Kidney (tissue), 14 donors: ENCODE measurements around the gene NEDD1. TPM values are rescaled to one million over a fixed set of nuclear protein-coding genes. Genes with fewer than 3 reads are reported as not detected.

ENCODE experiments used
- DNase-seq, 5 donors: peaks; one replicate each; pipeline ENCODE4 v3.0.0-alpha.2; 2013 to 2020
- FAIRE-seq: peaks from 2 replicates; lab custom pipeline; 2012; peaks lifted over from hg19 to GRCh38; lab: Jason Lieb, UNC
- H3K27ac ChIP-seq, 2 donors: one replicate each; pipeline ENCODE4 v1.7.0; 2013; ENCODE audit warnings: low read depth in 2 of 2, low read length in 2 of 2, inconsistent platforms in 1 of 2
- H3K27me3 ChIP-seq: one replicate; pipeline ENCODE4 v1.7.1; 2013; ENCODE audit warnings: low read length, inconsistent platforms; ENCODE audit not compliant: control insufficient read depth, insufficient read depth
- H3K36me3 ChIP-seq, 3 donors: one replicate each; pipeline versions ENCODE4 v1.7.0 to v1.7.1; 2013; ENCODE audit warnings: low read length in 3 of 3, control low read depth in 1 of 3, inconsistent platforms in 1 of 3; ENCODE audit not compliant: insufficient read depth in 3 of 3, control insufficient read depth in 2 of 3
- H3K4me1 ChIP-seq, 3 donors: one replicate each; pipeline versions ENCODE4 v1.7.0 to v1.7.1; 2013; ENCODE audit warnings: low read length in 3 of 3, inconsistent platforms in 1 of 3, low read depth in 1 of 3; ENCODE audit not compliant: control insufficient read depth in 2 of 3, insufficient read depth in 2 of 3
- H3K4me3 ChIP-seq, 3 donors: one replicate each; pipeline versions ENCODE4 v1.7.0 to v1.8.1; 2013; ENCODE audit warnings: low read length in 3 of 3, control low read depth in 1 of 3, inconsistent platforms in 1 of 3
- H3K9ac ChIP-seq, 3 donors: one replicate each; pipeline versions ENCODE4 v1.7.0 to v1.7.1; 2013; ENCODE audit warnings: low read length in 3 of 3, control low read depth in 1 of 3, inconsistent platforms in 1 of 3
- H3K9me3 ChIP-seq, 3 donors: one replicate each; pipeline versions ENCODE4 v1.7.0 to v1.7.1; 2013; ENCODE audit warnings: low read length in 3 of 3, control low read depth in 1 of 3, inconsistent platforms in 1 of 3; ENCODE audit not compliant: control insufficient read depth in 2 of 3, insufficient read depth in 1 of 3
- intact Hi-C: fragments of 100-400 bp; cut with DNase I; formaldehyde crosslinking; loops from one replicate; pipeline ENCODE4 v1.11.1; 2022
- polyA plus RNA-seq: library from polyadenylated mRNA; stranded (reverse); fragments of 350-450 nt; fragmentation: Illumina TruSeq; extraction: RNeasy Lipid Tissue Mini Kit (QIAGEN cat#74804); gene quantifications from one replicate; pipeline ENCODE4 v1.2.3, GENCODE V29; 2014; ENCODE audit warnings: low read depth, low replicate concordance; ENCODE audit not compliant: insufficient read depth
- total RNA-seq: library from RNA; stranded (reverse); fragmentation: NEBNext Ultra II Directional; extraction: Animal tissue kit (Norgen Biotek cat#: 25700); gene quantifications from one replicate; pipeline ENCODE4 v1.2.1, GENCODE V29; 2021
- TF ChIP-seq, protein P1 (sequence below): IDR thresholded peaks from 3 replicates; pipeline ENCODE4 v1.5.1; 2012; ENCODE audit warnings: mild to moderate bottlenecking, moderate library complexity, borderline replicate concordance; ENCODE audit not compliant: insufficient read depth; ENCODE audit errors: extremely low read depth
- donor health status: control.
- donor health status: control.
- donor health status: control.
- donor health status: control.
- donor health status: control.
- donor health status: DM: yes; HTN: yes; CAD: no.
- donor health status: Normal renal cell carcinoma (clear cell type).

Gene NEDD1
- total and polyA plus RNA-seq, 2 donors from 2014 or later: 4.2 to 14.3 TPM

DNA sequence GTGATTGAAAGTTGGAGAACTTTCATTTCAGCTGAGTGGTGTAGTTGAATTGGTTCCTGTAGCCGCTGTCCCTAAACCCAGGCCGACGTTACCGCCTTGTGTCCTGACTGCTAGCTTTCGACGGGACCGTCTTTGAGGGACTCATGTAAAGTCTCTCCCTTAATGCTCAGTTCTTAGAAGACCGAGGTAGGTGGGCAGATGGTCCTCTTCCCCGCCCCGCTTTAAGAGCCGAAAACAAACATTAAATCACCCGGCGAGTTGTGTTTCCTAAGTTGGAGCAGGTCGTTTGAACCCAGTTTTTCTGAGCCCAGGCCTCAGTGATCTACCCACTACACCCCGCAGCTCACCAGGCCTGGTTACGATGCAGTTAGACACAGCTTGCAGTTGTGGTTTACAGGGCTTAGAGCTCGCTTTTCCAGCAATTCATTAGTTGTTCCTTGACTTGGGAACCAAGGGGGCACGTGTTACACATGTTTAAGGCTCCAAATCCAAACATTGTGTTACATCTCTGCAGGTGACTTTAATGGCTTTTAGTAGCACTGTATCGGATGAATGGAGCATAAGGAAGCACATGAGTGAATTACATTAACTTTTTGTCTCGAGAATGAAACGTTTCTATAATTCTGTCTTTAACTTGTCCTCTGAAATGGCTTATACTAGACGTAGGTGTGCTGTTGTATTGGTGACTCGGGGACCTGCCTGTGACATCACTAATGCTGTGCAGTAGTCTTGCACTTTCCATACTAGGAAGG is 790 bp downstream of the NEDD1 start:
- Histone ChIP-seq H3K9ac (peak overlapping the region; percentile 67 to 97 (median 93)), H3K9me3 (no peaks in the 10 kb centered on the region), H3K27ac (peak overlapping the region; percentile 67 to 82), H3K4me1 (peaks cover 8 to 16% (median 9%) of the 10 kb centered on the region in 3 donors), H3K36me3 (no peaks in the 10 kb centered on the region), H3K27me3 (no peaks in the 10 kb centered on the region), H3K4me3 (peak overlapping the region; percentile 99 to 100 (median 100))
- intact Hi-C loops: no loop called here
- TF ChIP-seq, protein P1, sequence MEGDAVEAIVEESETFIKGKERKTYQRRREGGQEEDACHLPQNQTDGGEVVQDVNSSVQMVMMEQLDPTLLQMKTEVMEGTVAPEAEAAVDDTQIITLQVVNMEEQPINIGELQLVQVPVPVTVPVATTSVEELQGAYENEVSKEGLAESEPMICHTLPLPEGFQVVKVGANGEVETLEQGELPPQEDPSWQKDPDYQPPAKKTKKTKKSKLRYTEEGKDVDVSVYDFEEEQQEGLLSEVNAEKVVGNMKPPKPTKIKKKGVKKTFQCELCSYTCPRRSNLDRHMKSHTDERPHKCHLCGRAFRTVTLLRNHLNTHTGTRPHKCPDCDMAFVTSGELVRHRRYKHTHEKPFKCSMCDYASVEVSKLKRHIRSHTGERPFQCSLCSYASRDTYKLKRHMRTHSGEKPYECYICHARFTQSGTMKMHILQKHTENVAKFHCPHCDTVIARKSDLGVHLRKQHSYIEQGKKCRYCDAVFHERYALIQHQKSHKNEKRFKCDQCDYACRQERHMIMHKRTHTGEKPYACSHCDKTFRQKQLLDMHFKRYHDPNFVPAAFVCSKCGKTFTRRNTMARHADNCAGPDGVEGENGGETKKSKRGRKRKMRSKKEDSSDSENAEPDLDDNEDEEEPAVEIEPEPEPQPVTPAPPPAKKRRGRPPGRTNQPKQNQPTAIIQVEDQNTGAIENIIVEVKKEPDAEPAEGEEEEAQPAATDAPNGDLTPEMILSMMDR: no peak
- FAIRE-seq: no peak
- peak in 4 of 5 donors; percentile 29 to 66 (median 54) for DNase-seq

DNA sequence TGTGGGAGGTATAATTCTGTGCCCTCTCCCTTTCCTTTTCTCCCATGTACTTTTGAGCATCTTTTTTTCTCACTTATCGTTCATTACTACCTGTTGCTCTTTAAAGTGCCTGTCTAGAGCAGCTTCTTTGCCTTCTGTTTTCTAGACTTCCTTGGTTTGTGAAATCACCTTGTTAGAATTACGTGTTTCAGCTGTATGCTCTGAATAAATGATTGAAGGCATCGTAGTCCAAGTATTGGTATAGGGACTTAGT is 1.3 kb downstream of the NEDD1 start:
- H3K9ac ChIP-seq: peak overlapping the region in 2 of 3 donors; percentile 31 to 93

DNA sequence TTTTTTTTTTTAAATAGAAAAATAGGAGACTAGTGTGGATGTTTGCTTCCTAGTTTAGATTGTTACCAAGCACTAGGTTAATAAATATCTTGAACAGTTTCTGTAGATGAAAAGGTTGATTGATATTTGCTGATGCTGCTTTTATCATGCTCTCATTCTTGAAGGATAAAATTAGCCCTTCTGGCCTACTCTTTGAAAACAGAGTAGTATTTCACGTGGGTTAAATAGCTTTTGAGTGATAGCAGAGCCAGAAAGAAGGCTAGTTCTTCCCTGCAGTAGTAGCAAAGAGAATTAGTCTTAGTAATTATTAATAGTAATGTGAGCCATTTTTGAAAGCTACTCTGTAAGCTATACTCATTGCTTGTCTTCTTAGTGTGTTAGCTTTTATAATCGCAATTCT is 5.2 kb downstream of the NEDD1 start:
- Histone ChIP-seq H3K9ac (no peak overlapping the region), H3K27ac (no peak overlapping the region), H3K27me3 (no peaks in the 10 kb centered on the region), H3K4me1 (peaks cover 6 to 16% (median 8%) of the 10 kb centered on the region in 3 donors), H3K9me3 (no peaks in the 10 kb centered on the region), H3K4me3 (no peak overlapping the region), H3K36me3 (no peaks in the 10 kb centered on the region)
- FAIRE-seq (no peak), DNase-seq (no peak)
- TF ChIP-seq, protein P1: no peak
- intact Hi-C loops: no loop called here

More for the DNA sequence above, 1.3 kb downstream of the NEDD1 start:
- TF ChIP-seq, protein P1: no peak
- no peak overlapping the region for H3K27ac ChIP-seq
- intact Hi-C loops: no loop called here
- H3K27me3 ChIP-seq: no peaks in the 10 kb centered on the region
- no peaks in the 10 kb centered on the region for H3K9me3 ChIP-seq
- H3K36me3 ChIP-seq: no peaks in the 10 kb centered on the region
- peak overlapping the region; percentile 99 to 100 (median 100) for H3K4me3 ChIP-seq
- H3K4me1 ChIP-seq: peaks cover 8 to 16% (median 9%) of the 10 kb centered on the region in 3 donors
- FAIRE-seq (no peak), DNase-seq (no peak)
